Measurements from ENCODE around the gene MYRFL. TPM values are rescaled to one million over a fixed set of nuclear protein-coding genes. Genes with fewer than 3 reads are reported as not detected.

Gene MYRFL
- total RNA-seq, 1 donor from 2014 or later, result 0.13 TPM

DNA sequence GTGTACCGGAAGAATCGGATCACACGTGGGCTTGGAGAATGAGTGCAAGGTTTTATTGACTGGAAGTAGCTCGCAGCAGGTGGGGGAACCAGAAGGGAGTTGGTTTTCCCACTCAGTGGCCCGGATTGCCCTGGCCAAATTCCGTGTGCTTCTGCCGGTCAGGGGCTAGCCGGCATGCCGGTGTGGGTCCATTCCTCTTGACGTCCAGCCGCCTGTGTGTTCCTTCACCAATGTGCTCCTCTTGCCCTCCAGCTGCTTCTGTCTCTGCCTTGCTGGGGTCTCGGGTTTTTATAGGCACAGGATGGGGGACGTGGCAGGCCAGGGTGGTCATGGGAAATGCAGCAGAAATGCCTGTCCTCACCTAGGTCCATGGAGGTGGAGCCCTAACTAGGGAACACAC, 11.0 kb downstream of the MYRFL start:
- DNase-seq (ENCODE audit: low read depth), result no peak
- H3K36me3 ChIP-seq (ENCODE audit: control insufficient read depth, insufficient read depth, low read length), result no peaks in the 10 kb centered on the region
- TF ChIP-seq, protein P1, sequence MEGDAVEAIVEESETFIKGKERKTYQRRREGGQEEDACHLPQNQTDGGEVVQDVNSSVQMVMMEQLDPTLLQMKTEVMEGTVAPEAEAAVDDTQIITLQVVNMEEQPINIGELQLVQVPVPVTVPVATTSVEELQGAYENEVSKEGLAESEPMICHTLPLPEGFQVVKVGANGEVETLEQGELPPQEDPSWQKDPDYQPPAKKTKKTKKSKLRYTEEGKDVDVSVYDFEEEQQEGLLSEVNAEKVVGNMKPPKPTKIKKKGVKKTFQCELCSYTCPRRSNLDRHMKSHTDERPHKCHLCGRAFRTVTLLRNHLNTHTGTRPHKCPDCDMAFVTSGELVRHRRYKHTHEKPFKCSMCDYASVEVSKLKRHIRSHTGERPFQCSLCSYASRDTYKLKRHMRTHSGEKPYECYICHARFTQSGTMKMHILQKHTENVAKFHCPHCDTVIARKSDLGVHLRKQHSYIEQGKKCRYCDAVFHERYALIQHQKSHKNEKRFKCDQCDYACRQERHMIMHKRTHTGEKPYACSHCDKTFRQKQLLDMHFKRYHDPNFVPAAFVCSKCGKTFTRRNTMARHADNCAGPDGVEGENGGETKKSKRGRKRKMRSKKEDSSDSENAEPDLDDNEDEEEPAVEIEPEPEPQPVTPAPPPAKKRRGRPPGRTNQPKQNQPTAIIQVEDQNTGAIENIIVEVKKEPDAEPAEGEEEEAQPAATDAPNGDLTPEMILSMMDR (IDR thresholded peaks at IDR 0.05; ENCODE audit: insufficient read depth, low read length, poor library complexity, severe bottlenecking), result no peak
- no peak overlapping the region for H3K4me3 ChIP-seq (ENCODE audit: low read depth, low read length)
- no peaks in the 10 kb centered on the region for H3K27me3 ChIP-seq (ENCODE audit: control insufficient read depth, insufficient read depth, low read length)

DNA sequence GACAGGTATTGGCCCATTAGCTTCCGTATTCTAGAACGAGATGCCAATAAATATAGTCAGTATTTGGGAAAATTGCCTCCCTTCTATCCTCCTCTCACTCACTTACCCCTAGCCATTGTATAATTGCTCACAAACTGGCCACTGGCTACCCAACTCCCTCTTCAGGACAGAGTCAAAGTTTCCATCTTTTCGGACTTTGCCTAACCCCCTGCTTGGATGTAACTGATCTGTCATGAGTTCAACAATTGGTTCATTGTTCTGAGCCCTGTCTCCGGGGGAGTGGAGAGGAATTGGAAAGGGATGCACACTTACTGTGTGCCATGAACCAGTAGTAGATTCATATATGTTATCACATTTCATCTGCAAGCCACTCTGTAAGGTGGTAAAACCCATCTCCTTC, 12.2 kb downstream of the MYRFL start:
- H3K4me3 ChIP-seq (ENCODE audit: low read depth, low read length), result no peak overlapping the region
- no peaks in the 10 kb centered on the region for H3K36me3 ChIP-seq (ENCODE audit: control insufficient read depth, insufficient read depth, low read length)
- no peak for DNase-seq (ENCODE audit: low read depth)
- H3K27me3 ChIP-seq (ENCODE audit: control insufficient read depth, insufficient read depth, low read length), result no peaks in the 10 kb centered on the region
- TF ChIP-seq, protein P1 (IDR thresholded peaks at IDR 0.05; ENCODE audit: insufficient read depth, low read length, poor library complexity, severe bottlenecking), result no peak

DNA sequence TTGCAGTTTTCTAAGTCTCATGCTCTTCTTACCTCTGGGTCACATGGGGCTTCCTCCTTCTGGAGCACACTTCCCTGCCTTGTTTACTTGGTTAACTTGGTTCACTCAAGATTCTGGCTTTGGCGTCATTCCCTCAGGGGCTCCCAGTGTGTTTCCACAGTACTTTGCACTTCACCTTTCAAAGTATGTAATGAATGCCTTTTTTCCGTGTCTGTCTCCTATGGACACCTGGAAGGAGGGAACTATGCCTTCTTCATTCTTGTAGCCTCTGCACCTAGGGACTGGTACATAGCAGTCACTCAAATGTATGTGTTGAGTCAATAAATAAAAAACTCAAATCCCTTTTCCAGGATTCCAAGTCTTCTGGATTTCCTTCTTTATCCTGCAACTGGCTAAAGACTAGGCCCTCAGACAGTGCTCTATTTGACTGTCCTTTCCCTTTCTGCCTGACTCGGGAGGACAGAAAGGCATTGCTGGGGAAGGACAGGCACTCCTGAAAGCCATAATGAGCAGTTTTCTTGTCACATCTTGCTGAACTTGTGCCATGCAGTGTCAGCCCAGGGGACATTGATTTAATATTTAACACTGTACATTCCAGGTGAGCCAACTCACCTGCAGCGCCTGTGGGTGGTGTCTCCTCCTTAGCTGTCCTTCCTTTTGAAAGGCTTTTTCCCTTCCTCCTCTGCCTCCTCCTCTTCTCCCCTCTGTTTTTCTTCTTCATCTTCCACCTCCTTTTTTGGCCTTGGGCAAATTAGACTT, 12.8 kb downstream of the MYRFL start:
- Histone ChIP-seq H3K27me3 (ENCODE audit: control insufficient read depth, insufficient read depth, low read length) (no peaks in the 10 kb centered on the region), H3K4me3 (ENCODE audit: low read depth, low read length) (no peak overlapping the region), H3K36me3 (ENCODE audit: control insufficient read depth, insufficient read depth, low read length) (no peaks in the 10 kb centered on the region)
- TF ChIP-seq, protein P1 (IDR thresholded peaks at IDR 0.05; ENCODE audit: insufficient read depth, low read length, poor library complexity, severe bottlenecking), result no peak
- no peak for DNase-seq (ENCODE audit: low read depth)

DNA sequence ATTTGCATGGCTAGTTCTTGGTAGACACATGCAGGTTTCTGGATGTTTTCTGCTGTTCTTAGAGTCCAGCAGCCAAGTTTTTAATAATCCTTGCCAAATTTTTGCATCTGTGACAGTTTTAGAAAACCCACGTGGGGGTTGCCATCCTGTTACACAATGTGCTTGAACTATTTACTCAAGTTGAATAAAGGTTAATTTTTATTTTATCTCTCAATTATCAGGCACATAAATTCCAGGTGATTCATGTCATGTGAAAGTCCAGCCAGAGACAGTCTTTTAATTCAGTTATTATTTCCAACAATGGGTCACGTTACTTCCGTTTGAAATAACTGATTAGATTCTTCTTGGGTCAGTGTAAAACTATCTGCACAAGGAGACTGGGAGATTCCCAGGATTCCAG, 15.7 kb downstream of the MYRFL start:
- TF ChIP-seq, protein P1 (IDR thresholded peaks at IDR 0.05; ENCODE audit: insufficient read depth, low read length, poor library complexity, severe bottlenecking), result no peak
- Histone ChIP-seq H3K4me3 (ENCODE audit: low read depth, low read length) (no peak overlapping the region), H3K36me3 (ENCODE audit: control insufficient read depth, insufficient read depth, low read length) (no peaks in the 10 kb centered on the region), H3K27me3 (ENCODE audit: control insufficient read depth, insufficient read depth, low read length) (no peaks in the 10 kb centered on the region)
- DNase-seq (ENCODE audit: low read depth), result no peak

DNA sequence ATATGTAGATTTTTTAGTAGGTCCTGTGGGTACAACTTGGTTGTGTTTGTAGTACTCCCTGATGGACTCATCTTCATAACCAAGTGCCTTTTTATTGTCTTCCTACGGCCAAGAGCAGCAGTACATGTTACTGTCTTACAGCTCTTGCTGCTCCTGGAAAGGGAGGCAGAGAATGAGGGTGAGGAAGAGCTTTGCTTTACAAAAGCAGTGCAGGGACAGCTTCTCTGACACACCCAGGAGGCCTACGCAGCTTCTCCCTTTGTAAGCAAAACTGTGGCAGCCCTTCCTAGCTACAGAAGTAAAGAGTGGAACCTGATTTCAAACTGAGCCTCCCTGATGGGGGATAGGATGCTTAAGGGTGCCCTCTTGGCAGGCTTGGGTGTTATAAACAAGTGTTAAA, 18.6 kb downstream of the MYRFL start:
- no peaks in the 10 kb centered on the region for H3K36me3 ChIP-seq (ENCODE audit: control insufficient read depth, insufficient read depth, low read length)
- no peak overlapping the region for H3K4me3 ChIP-seq (ENCODE audit: low read depth, low read length)
- H3K27me3 ChIP-seq (ENCODE audit: control insufficient read depth, insufficient read depth, low read length), result no peaks in the 10 kb centered on the region
- no peak for DNase-seq (ENCODE audit: low read depth)
- TF ChIP-seq, protein P1 (IDR thresholded peaks at IDR 0.05; ENCODE audit: insufficient read depth, low read length, poor library complexity, severe bottlenecking), result no peak

DNA sequence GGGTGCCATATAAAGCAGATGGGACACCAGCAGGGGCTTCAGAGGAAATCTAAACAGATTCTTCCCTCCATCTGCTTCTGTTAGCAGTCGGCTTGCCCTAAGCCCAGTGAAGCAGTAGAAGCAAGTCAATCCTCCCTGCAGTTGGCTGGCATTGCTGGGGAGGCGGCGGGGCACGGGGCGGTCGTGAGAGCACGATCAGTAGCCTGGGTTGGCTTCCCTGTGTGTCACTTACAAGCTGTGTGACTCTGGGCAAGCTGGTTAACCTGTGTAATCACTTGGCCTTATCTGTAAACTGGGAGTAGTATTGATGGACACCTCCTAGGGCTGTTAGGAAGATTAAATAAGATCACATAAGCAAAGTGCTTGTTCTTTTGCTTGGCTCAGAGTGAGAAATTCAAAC, 19.4 kb downstream of the MYRFL start:
- TF ChIP-seq, protein P1 (IDR thresholded peaks at IDR 0.05; ENCODE audit: insufficient read depth, low read length, poor library complexity, severe bottlenecking), result no peak
- H3K4me3 ChIP-seq (ENCODE audit: low read depth, low read length), result no peak overlapping the region
- DNase-seq (ENCODE audit: low read depth), result no peak
- H3K36me3 ChIP-seq (ENCODE audit: control insufficient read depth, insufficient read depth, low read length), result no peaks in the 10 kb centered on the region
- no peaks in the 10 kb centered on the region for H3K27me3 ChIP-seq (ENCODE audit: control insufficient read depth, insufficient read depth, low read length)

Data from kidney epithelial cell (primary cell).